CD4-positive, CD25-positive, alpha-beta regulatory T cell (primary cell): ENCODE results near the gene MAGI2. TPM values are rescaled to one million over a fixed set of nuclear protein-coding genes. Genes with fewer than 3 reads are reported as not detected.

Source experiments
- ATAC-seq, 2 donors: fragments of 150-1000 bp; cut with Tn5 transposase; one replicate each; pipeline ENCODE4 v1.10.0; 2021; ENCODE audit warnings: low read depth in 2 of 2, moderate number of reproducible peaks in 2 of 2, moderate library complexity in 1 of 2
- DNase-seq, 3 donors: peaks; one replicate each; pipeline versions ENCODE4 v3.0.0 to v3.0.0-alpha.2; 2012 to 2022; ENCODE audit warnings: mixed read lengths in 1 of 3
- H3K27ac ChIP-seq: one replicate; pipeline ENCODE4 v1.7.0; 2013; ENCODE audit warnings: mild to moderate bottlenecking, low read length; ENCODE audit not compliant: insufficient read depth, poor library complexity, severe bottlenecking
- H3K27me3 ChIP-seq: one replicate; pipeline ENCODE4 v1.7.0; 2013; ENCODE audit warnings: low read length; ENCODE audit not compliant: control insufficient read depth, insufficient read depth
- H3K36me3 ChIP-seq: one replicate; pipeline ENCODE4 v1.7.0; 2013; ENCODE audit warnings: mild to moderate bottlenecking, low read length, moderate library complexity; ENCODE audit not compliant: control insufficient read depth, insufficient read depth
- H3K4me1 ChIP-seq: 2 replicates; pipeline ENCODE4 v1.7.0; 2013; ENCODE audit warnings: mild to moderate bottlenecking, low read length; ENCODE audit not compliant: insufficient read depth, control insufficient read depth, poor library complexity, severe bottlenecking
- H3K4me3 ChIP-seq: one replicate; pipeline ENCODE4 v1.7.0; 2013; ENCODE audit warnings: low read depth, mild to moderate bottlenecking, low read length, moderate library complexity
- H3K9me3 ChIP-seq, 2 experiments: 1 replicate in 1 of 2; 2 replicates in 1 of 2; pipeline ENCODE4 v1.7.0; 2013; ENCODE audit warnings: low read length in 2 of 2, mild to moderate bottlenecking in 1 of 2, moderate library complexity in 1 of 2; ENCODE audit not compliant: control insufficient read depth in 2 of 2
- H3K27ac Mint-ChIP-seq, 3 donors: one replicate each; pipeline ENCODE4 v1.8.0; 2020 to 2022; ENCODE audit warnings: mild to moderate bottlenecking in 3 of 3, mixed read lengths in 3 of 3, moderate library complexity in 2 of 3
- H3K27me3 Mint-ChIP-seq: one replicate; pipeline ENCODE4 v1.8.0; 2022; ENCODE audit warnings: mild to moderate bottlenecking, mixed read lengths
- H3K36me3 Mint-ChIP-seq: one replicate; pipeline ENCODE4 v1.8.0; 2020; ENCODE audit warnings: mixed read lengths
- H3K4me1 Mint-ChIP-seq, 4 donors: one replicate each; pipeline ENCODE4 v1.8.0; 2020 to 2022; ENCODE audit warnings: mixed read lengths in 4 of 4, mild to moderate bottlenecking in 1 of 4
- H3K4me3 Mint-ChIP-seq, 4 donors: one replicate each; pipeline ENCODE4 v1.8.0; 2020 to 2022; ENCODE audit warnings: mild to moderate bottlenecking in 4 of 4, mixed read lengths in 4 of 4, moderate library complexity in 3 of 4
- H3K9me3 Mint-ChIP-seq, 7 donors: one replicate each; pipeline ENCODE4 v1.8.0; 2020 to 2022; ENCODE audit warnings: mixed read lengths in 7 of 7, mild to moderate bottlenecking in 3 of 7, moderate library complexity in 2 of 7
- polyA plus RNA-seq, 4 donors: library from polyadenylated mRNA; unstranded; fragments of 300-500 nt; fragmentation: Illumina TruSeq; gene quantifications; one replicate each; pipeline ENCODE4 v1.2.3, GENCODE V29; 2021
- total RNA-seq: library from RNA; stranded (reverse); gene quantifications from one replicate; pipeline ENCODE4 v1.2.3, GENCODE V29; 2022

Gene MAGI2
- total and polyA plus RNA-seq, 5 donors from 2014 or later: not detected

GRCh38 chr7:78080241-78080640 is 1373.2 kb downstream of the MAGI2 start:
- H3K4me3 ChIP-seq: no peak overlapping the region
- Mint-ChIP-seq H3K27ac (no peak overlapping the region), H3K4me3 (no peak overlapping the region), H3K36me3 (no peaks in the 10 kb centered on the region), H3K4me1 (no peaks in the 10 kb centered on the region), H3K9me3 (no peaks in the 10 kb centered on the region), H3K27me3 (peaks cover 17% of the 10 kb centered on the region)
- H3K27ac ChIP-seq: no peak overlapping the region
- no peak for ATAC-seq
- no peak for DNase-seq
- H3K36me3 ChIP-seq: no peaks in the 10 kb centered on the region
- peaks cover 10% of the 10 kb centered on the region for H3K27me3 ChIP-seq
- no peaks in the 10 kb centered on the region for H3K4me1 ChIP-seq
- no peaks in the 10 kb centered on the region for H3K9me3 ChIP-seq

- H3K4me1 Mint-ChIP-seq: no peaks in the 10 kb centered on the region
- no peak overlapping the region for H3K27ac Mint-ChIP-seq
- H3K36me3 Mint-ChIP-seq: no peaks in the 10 kb centered on the region
Measured at GRCh38 chr7:78074713-78075112, 1378.8 kb downstream of the MAGI2 start.

GRCh38 chr7:78073609-78074382 is 1379.7 kb downstream of the MAGI2 start:
- Mint-ChIP-seq H3K27me3 (peaks cover 10% of the 10 kb centered on the region), H3K4me3 (no peak overlapping the region), H3K9me3 (no peaks in the 10 kb centered on the region), H3K4me1 (no peaks in the 10 kb centered on the region), H3K27ac (no peak overlapping the region), H3K36me3 (no peaks in the 10 kb centered on the region)
- no peak for ATAC-seq
- Histone ChIP-seq H3K36me3 (no peaks in the 10 kb centered on the region), H3K9me3 (no peaks in the 10 kb centered on the region), H3K27me3 (peaks cover 3% of the 10 kb centered on the region), H3K4me3 (no peak overlapping the region), H3K4me1 (no peaks in the 10 kb centered on the region), H3K27ac (no peak overlapping the region)
- DNase-seq: no peak

More at GRCh38 chr7:78074713-78075112, 1378.8 kb downstream of the MAGI2 start:
- Histone ChIP-seq H3K27me3 (peaks cover 5% of the 10 kb centered on the region), H3K4me1 (no peaks in the 10 kb centered on the region), H3K27ac (no peak overlapping the region), H3K9me3 (no peaks in the 10 kb centered on the region), H3K4me3 (no peak overlapping the region), H3K36me3 (no peaks in the 10 kb centered on the region)
- H3K9me3 Mint-ChIP-seq: no peaks in the 10 kb centered on the region
- H3K27me3 Mint-ChIP-seq: peaks cover 11% of the 10 kb centered on the region
- DNase-seq: no peak
- no peak for ATAC-seq
- no peak overlapping the region for H3K4me3 Mint-ChIP-seq

GRCh38 chr7:78072201-78072590 is 1381.3 kb downstream of the MAGI2 start:
- no peak for ATAC-seq
- no peak overlapping the region for H3K4me3 ChIP-seq
- H3K4me1 ChIP-seq: no peaks in the 10 kb centered on the region
- no peaks in the 10 kb centered on the region for H3K9me3 ChIP-seq
- H3K9me3 Mint-ChIP-seq: peaks cover 0 to 2% (median 0%) of the 10 kb centered on the region in 7 donors
- no peaks in the 10 kb centered on the region for H3K36me3 Mint-ChIP-seq
- no peaks in the 10 kb centered on the region for H3K4me1 Mint-ChIP-seq
- no peak overlapping the region for H3K4me3 Mint-ChIP-seq
- H3K27ac ChIP-seq: no peak overlapping the region
- no peaks in the 10 kb centered on the region for H3K36me3 ChIP-seq
- peaks cover 1% of the 10 kb centered on the region for H3K27me3 ChIP-seq
- no peak overlapping the region for H3K27ac Mint-ChIP-seq
- no peak for DNase-seq
- H3K27me3 Mint-ChIP-seq: peaks cover 9% of the 10 kb centered on the region

GRCh38 chr7:78071491-78072200 is 1381.8 kb downstream of the MAGI2 start:
- no peak overlapping the region for H3K27ac ChIP-seq
- DNase-seq (no peak), ATAC-seq (no peak)
- peaks cover 2% of the 10 kb centered on the region for H3K27me3 ChIP-seq
- no peaks in the 10 kb centered on the region for H3K4me1 ChIP-seq
- peaks cover 9% of the 10 kb centered on the region for H3K27me3 Mint-ChIP-seq
- no peaks in the 10 kb centered on the region for H3K36me3 ChIP-seq
- no peaks in the 10 kb centered on the region for H3K9me3 ChIP-seq
- H3K4me1 Mint-ChIP-seq: no peaks in the 10 kb centered on the region
- H3K36me3 Mint-ChIP-seq: no peaks in the 10 kb centered on the region
- H3K9me3 Mint-ChIP-seq: peaks cover 0 to 2% (median 0%) of the 10 kb centered on the region in 7 donors
- peak overlapping the region in 1 of 3 donors; percentile 76 for H3K27ac Mint-ChIP-seq
- H3K4me3 ChIP-seq: no peak overlapping the region
- H3K4me3 Mint-ChIP-seq: no peak overlapping the region

- Histone ChIP-seq H3K9me3 (no peaks in the 10 kb centered on the region), H3K4me1 (no peaks in the 10 kb centered on the region), H3K4me3 (no peak overlapping the region), H3K27ac (no peak overlapping the region), H3K27me3 (peaks cover 2% of the 10 kb centered on the region), H3K36me3 (no peaks in the 10 kb centered on the region)
- ATAC-seq: no peak
- H3K4me1 Mint-ChIP-seq: no peaks in the 10 kb centered on the region
- H3K36me3 Mint-ChIP-seq: no peaks in the 10 kb centered on the region
- no peak overlapping the region for H3K4me3 Mint-ChIP-seq
- H3K27me3 Mint-ChIP-seq: peaks cover 9% of the 10 kb centered on the region
- no peak for DNase-seq
- H3K27ac Mint-ChIP-seq: no peak overlapping the region
- peaks cover 0 to 2% (median 0%) of the 10 kb centered on the region in 7 donors for H3K9me3 Mint-ChIP-seq
Measured at GRCh38 chr7:78066599-78066998, 1386.9 kb downstream of the MAGI2 start.

- no peak for DNase-seq
- H3K36me3 Mint-ChIP-seq: no peaks in the 10 kb centered on the region
- no peak overlapping the region for H3K27ac ChIP-seq
- no peaks in the 10 kb centered on the region for H3K9me3 ChIP-seq
- H3K4me3 ChIP-seq: no peak overlapping the region
- H3K27me3 Mint-ChIP-seq: peaks cover 8% of the 10 kb centered on the region
- H3K36me3 ChIP-seq: no peaks in the 10 kb centered on the region
- ATAC-seq: no peak
- no peak overlapping the region for H3K4me3 Mint-ChIP-seq
- H3K9me3 Mint-ChIP-seq: peaks cover 0 to 3% (median 0%) of the 10 kb centered on the region in 7 donors
- H3K4me1 ChIP-seq: no peaks in the 10 kb centered on the region
- H3K27ac Mint-ChIP-seq: no peak overlapping the region
- H3K4me1 Mint-ChIP-seq: no peaks in the 10 kb centered on the region
- peaks cover 9% of the 10 kb centered on the region for H3K27me3 ChIP-seq
Measured at GRCh38 chr7:78063758-78064157, 1389.7 kb downstream of the MAGI2 start.
